AG09309 (cell line): Measurements from ENCODE around the gene SLCO3A1.
A peak's percentile ranks its signal among the peaks of the same experiment; 100 is the strongest.
"Not testable (repeated sequence)": the region's sequence is repeated elsewhere in the genome, so short reads cannot be mapped to it uniquely, and the experiment has no call there.

Source experiments
- DNase-seq: peaks from one replicate; pipeline ENCODE4 v3.0.0-alpha.2; 2010; ENCODE audit warnings: low read depth
- H3K4me3 ChIP-seq: 2 replicates; pipeline ENCODE4 v1.5.1; 2011; ENCODE audit warnings: mild to moderate bottlenecking, low read depth, low read length, moderate library complexity; ENCODE audit not compliant: control insufficient read depth
- CTCF ChIP-seq: IDR thresholded peaks from 2 replicates; pipeline ENCODE4 v1.5.1; 2011; ENCODE audit warnings: mild to moderate bottlenecking, low read depth, low read length, inconsistent platforms; ENCODE audit not compliant: insufficient read depth, control insufficient read depth; ENCODE audit errors: missing control alignments

The SLCO3A1 gene

DNA sequence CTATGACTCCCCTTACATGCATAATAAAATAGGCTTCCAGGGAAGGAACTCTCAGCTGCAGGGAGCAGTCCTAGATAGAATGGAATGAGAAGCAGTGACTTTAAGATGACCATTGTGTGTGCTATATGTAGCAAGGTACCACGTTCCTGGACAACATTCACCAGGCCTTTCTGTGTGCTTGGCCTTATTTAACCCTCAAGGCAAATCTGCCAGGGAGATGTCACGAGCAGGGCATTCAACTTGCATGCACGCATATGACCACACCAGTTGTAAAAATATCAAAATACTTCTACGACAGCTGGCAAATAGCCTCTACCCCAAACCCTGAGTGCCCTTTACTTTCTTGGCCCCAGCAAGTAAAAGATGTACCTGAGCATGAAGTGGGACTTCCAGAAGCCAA, 342.8 kb downstream of the SLCO3A1 start:
- no peak for TF ChIP-seq CTCF
- DNase-seq: no peak
- no peak overlapping the region for H3K4me3 ChIP-seq

DNA sequence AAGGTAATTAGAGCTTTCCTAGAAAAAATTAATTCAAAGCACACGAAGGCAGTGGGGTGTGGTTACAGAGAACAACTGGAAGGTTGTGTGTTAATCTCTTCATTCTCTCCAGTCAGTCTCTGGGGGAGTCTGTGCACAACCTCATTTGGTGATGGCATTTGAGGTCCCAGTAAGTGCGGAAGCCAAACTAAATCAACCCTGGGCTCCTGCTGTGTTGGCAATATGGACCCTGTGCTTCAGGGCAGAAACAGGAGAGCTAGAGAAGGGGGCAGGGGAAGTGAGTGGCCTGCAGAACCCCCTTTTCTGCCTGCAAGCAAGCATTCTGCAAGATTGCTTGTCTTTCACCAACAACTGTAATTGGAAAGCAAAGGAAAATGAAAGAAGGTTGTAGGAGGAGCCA, 344.2 kb downstream of the SLCO3A1 start:
- DNase-seq: no peak
- no peak for TF ChIP-seq CTCF
- H3K4me3 ChIP-seq: no peak overlapping the region

GRCh38 chr15:92200891-92201290, 347.4 kb downstream of the SLCO3A1 start:
- TF ChIP-seq CTCF: no peak
- DNase-seq: no peak
- no peak overlapping the region for H3K4me3 ChIP-seq

- no peak overlapping the region for H3K4me3 ChIP-seq
- peak; percentile 39 for TF ChIP-seq CTCF
- DNase-seq: no peak
Observed at GRCh38 chr15:92205255-92205739, 351.8 kb downstream of the SLCO3A1 start.

DNA sequence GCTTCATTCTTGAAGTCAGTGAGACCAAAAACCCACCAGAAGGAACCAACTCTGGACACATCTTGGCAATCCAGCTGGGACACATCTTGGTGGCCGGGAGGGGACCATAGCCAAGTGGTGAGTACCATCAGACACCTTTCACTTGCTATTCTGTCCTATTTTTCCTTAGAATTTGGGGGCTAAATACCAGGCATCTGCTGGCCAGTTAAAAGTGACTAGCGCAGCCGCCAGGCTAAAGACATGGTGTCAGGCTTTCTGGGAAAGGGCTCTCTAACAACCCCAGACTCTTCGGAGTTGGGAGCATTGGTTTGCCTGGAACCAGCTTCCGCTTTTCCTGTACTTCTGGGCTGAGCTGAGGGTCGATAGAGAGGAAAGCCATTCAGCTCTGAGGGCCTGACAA, 354.1 kb downstream of the SLCO3A1 start:
- not testable (repeated sequence) for DNase-seq, H3K4me3 ChIP-seq
